WTC11 (cell line): ENCODE results near the gene CCDC136. TPM values are rescaled to one million over a fixed set of nuclear protein-coding genes. Genes with fewer than 3 reads are reported as not detected.
A peak's percentile ranks its signal among the peaks of the same experiment; 100 is the strongest.

ENCODE experiments used
- ATAC-seq: fragments of 200-7000 bp; cut with Tn5 transposase; 2 replicates; pipeline ENCODE4 v1.10.0; 2021; ENCODE audit warnings: mild to moderate bottlenecking, moderate library complexity
- CTCF ChIA-PET: fragments of 300-600 bp; sonication (Branson Sonifier 250); formaldehyde crosslinking; loops from one replicate; lab custom pipeline; 2021; ENCODE audit warnings: antibody characterized with exemption; lab: Charles Lee
- POLR2A ChIA-PET: fragments of 350-600 bp; sonication (Branson Sonifier 250); formaldehyde crosslinking; loops from one replicate; lab custom pipeline; 2021; ENCODE audit warnings: antibody characterized with exemption; lab: Charles Lee
- DNase-seq: peaks from one replicate; pipeline ENCODE4 v3.0.0; 2021; ENCODE audit warnings: low spot score
- H3K27ac Mint-ChIP-seq: 2 replicates; pipeline ENCODE4 v1.8.0; 2021; ENCODE audit warnings: mixed read lengths
- H3K27me3 Mint-ChIP-seq: 2 replicates; pipeline ENCODE4 v1.8.0; 2021; ENCODE audit warnings: low read depth, mild to moderate bottlenecking, moderate library complexity, mixed read lengths
- H3K36me3 Mint-ChIP-seq: 2 replicates; pipeline ENCODE4 v1.8.0; 2021; ENCODE audit warnings: mixed read lengths
- H3K4me1 Mint-ChIP-seq: 2 replicates; pipeline ENCODE4 v1.8.0; 2022; ENCODE audit warnings: mixed read lengths
- H3K4me3 Mint-ChIP-seq: 2 replicates; pipeline ENCODE4 v1.8.0; 2021; ENCODE audit warnings: mild to moderate bottlenecking, moderate library complexity, mixed read lengths
- H3K9me3 Mint-ChIP-seq: 2 replicates; pipeline ENCODE4 v1.8.0; 2021; ENCODE audit warnings: mixed read lengths
- CREB1 ChIP-seq: sonication (generic); formaldehyde crosslinking; IDR thresholded peaks from 2 replicates; pipeline ENCODE4 v1.8.0; 2023; ENCODE audit warnings: mild to moderate bottlenecking, missing genetic modification reagents
- E2F4 ChIP-seq: sonication (generic); formaldehyde crosslinking; IDR thresholded peaks from 2 replicates; pipeline ENCODE4 v1.8.1; 2022; ENCODE audit warnings: low read depth, mild to moderate bottlenecking, moderate library complexity, missing genetic modification reagents, borderline replicate concordance
- E2F5 ChIP-seq: sonication (generic); formaldehyde crosslinking; IDR thresholded peaks from 2 replicates; pipeline ENCODE4 v1.8.1; 2022; ENCODE audit warnings: mild to moderate bottlenecking, moderate library complexity, missing genetic modification reagents
- ELF4 ChIP-seq: sonication (generic); formaldehyde crosslinking; IDR thresholded peaks from 2 replicates; pipeline ENCODE4 v1.8.1; 2022; ENCODE audit warnings: low read depth, mild to moderate bottlenecking, moderate library complexity, missing genetic modification reagents
- FOXP1 ChIP-seq: sonication (generic); formaldehyde crosslinking; IDR thresholded peaks from 2 replicates; pipeline ENCODE4 v1.8.0; 2022; ENCODE audit warnings: missing genetic modification reagents, mild to moderate bottlenecking, moderate library complexity, borderline replicate concordance
- FOXP4 ChIP-seq: sonication (generic); formaldehyde crosslinking; IDR thresholded peaks from 2 replicates; pipeline ENCODE4 v1.8.0; 2022; ENCODE audit warnings: mild to moderate bottlenecking, missing genetic modification reagents
- GABPB1 ChIP-seq: sonication (generic); formaldehyde crosslinking; IDR thresholded peaks from 2 replicates; pipeline ENCODE4 v1.8.1; 2023; ENCODE audit warnings: mild to moderate bottlenecking, missing genetic modification reagents
- HMGA2 ChIP-seq: fragments of 250-450 bp; sonication (Bioruptor Pico); IDR thresholded peaks from 2 replicates; pipeline ENCODE4 v1.4.0; 2021; ENCODE audit warnings: mild to moderate bottlenecking, moderate library complexity
- MAX ChIP-seq: sonication (generic); formaldehyde crosslinking; IDR thresholded peaks from 2 replicates; pipeline ENCODE4 v1.8.0; 2022; ENCODE audit warnings: mild to moderate bottlenecking, missing genetic modification reagents
- NFATC4 ChIP-seq: fragments of 250-450 bp; sonication (Bioruptor Pico); IDR thresholded peaks from 2 replicates; pipeline ENCODE4 v1.9.0; 2021; ENCODE audit warnings: mild to moderate bottlenecking
- SMAD3 ChIP-seq: sonication (generic); formaldehyde crosslinking; IDR thresholded peaks from 2 replicates; pipeline ENCODE4 v1.8.0; 2022; ENCODE audit warnings: missing genetic modification reagents, mild to moderate bottlenecking, borderline replicate concordance
- SMAD4 ChIP-seq: sonication (generic); formaldehyde crosslinking; IDR thresholded peaks from 2 replicates; pipeline ENCODE4 v1.8.0; 2022; ENCODE audit warnings: mild to moderate bottlenecking, missing genetic modification reagents
- TCF7 ChIP-seq: sonication (generic); formaldehyde crosslinking; IDR thresholded peaks from 2 replicates; pipeline ENCODE4 v1.8.0; 2022; ENCODE audit warnings: mild to moderate bottlenecking, low read depth, missing genetic modification reagents, moderate library complexity
- TP53 ChIP-seq: sonication (generic); formaldehyde crosslinking; IDR thresholded peaks from 2 replicates; pipeline ENCODE4 v1.8.1; 2023; ENCODE audit warnings: mild to moderate bottlenecking, missing genetic modification reagents
- ZNF232 ChIP-seq: sonication (generic); formaldehyde crosslinking; IDR thresholded peaks from 2 replicates; pipeline ENCODE4 v1.8.0; 2022; ENCODE audit warnings: mild to moderate bottlenecking, missing genetic modification reagents
- ZNF396 ChIP-seq: fragments of 250-450 bp; sonication (Bioruptor Pico); IDR thresholded peaks from 2 replicates; pipeline ENCODE4 v1.8.0; 2021; ENCODE audit warnings: mild to moderate bottlenecking, moderate library complexity, borderline replicate concordance
- ZNF416 ChIP-seq: fragments of 250-450 bp; sonication (Bioruptor Pico); IDR thresholded peaks from 2 replicates; pipeline ENCODE4 v1.9.0; 2021; ENCODE audit warnings: mild to moderate bottlenecking, inconsistent platforms
- ZNF423 ChIP-seq: fragments of 250-450 bp; sonication (Bioruptor Pico); IDR thresholded peaks from 2 replicates; pipeline ENCODE4 v2.1.2; 2022; ENCODE audit warnings: mild to moderate bottlenecking, moderate library complexity
- total RNA-seq: library from RNA; stranded (reverse); gene quantifications from 3 replicates; pipeline ENCODE4 v1.2.3, GENCODE V29; 2021
- TF ChIP-seq, protein P1 (sequence below): sonication (generic); formaldehyde crosslinking; conservative IDR thresholded peaks from 2 replicates; pipeline ENCODE4 v1.8.1; 2022; ENCODE audit warnings: mild to moderate bottlenecking, missing genetic modification reagents
- TF ChIP-seq, protein P2 (sequence below): fragments of 250-450 bp; sonication (Bioruptor Pico); IDR thresholded peaks from 2 replicates; pipeline ENCODE4 v1.9.0; 2021; ENCODE audit warnings: mild to moderate bottlenecking
- TF ChIP-seq, protein P3 (sequence below): sonication (generic); formaldehyde crosslinking; IDR thresholded peaks from 2 replicates; pipeline ENCODE4 v1.8.0; 2023; ENCODE audit warnings: missing genetic modification reagents, mild to moderate bottlenecking, borderline replicate concordance
- TF ChIP-seq, protein P4 (sequence below): sonication (generic); formaldehyde crosslinking; IDR thresholded peaks from 2 replicates; pipeline ENCODE4 v1.8.1; 2023; ENCODE audit warnings: mild to moderate bottlenecking, missing genetic modification reagents, moderate library complexity

Gene CCDC136
- total RNA-seq, 1 experiment from 2014 or later, result 51.0 TPM

DNA sequence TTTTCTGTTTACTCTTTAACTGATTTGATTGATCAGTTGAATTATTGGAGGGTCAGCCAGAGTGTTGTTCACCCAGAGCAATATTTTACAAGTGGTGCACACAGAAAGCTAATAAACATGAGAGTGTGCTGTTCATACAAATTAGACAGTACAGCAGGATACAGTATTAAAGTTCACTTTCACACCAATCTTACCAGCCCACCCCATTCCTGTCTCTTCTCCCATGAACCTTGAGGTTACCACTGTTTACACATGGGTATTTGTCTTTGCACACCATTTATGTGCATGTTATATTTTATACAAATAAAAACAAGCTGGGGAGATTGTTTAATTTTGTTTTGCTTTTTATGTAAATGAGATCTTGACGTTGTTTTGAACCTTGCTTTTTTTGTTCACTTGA, 46.1 kb upstream of the CCDC136 start:
- DNase-seq, result no peak
- peaks cover 11% of the 10 kb centered on the region; the same call in 1 of the 2 replicates for H3K4me1 Mint-ChIP-seq
- POLR2A ChIA-PET, result no interaction called here
- H3K9me3 Mint-ChIP-seq, result no peaks in the 10 kb centered on the region
- CTCF ChIA-PET, result no interaction called here
- no peaks in the 10 kb centered on the region for H3K27me3 Mint-ChIP-seq
- peaks cover 37% of the 10 kb centered on the region for H3K36me3 Mint-ChIP-seq
- no peak overlapping the region for H3K4me3 Mint-ChIP-seq
- ATAC-seq, result no peak
- H3K27ac Mint-ChIP-seq, result no peak overlapping the region
- TF ChIP-seq ZNF396 (CRISPR knock-in tag) (no peak), SMAD3 (CRISPR knock-in tag) (no peak), E2F4 (CRISPR knock-in tag) (no peak), TP53 (CRISPR knock-in tag) (no peak), FOXP4 (CRISPR knock-in tag) (no peak), ZNF423 (CRISPR knock-in tag) (no peak), E2F5 (CRISPR knock-in tag) (no peak), TCF7 (CRISPR knock-in tag) (no peak), HMGA2 (CRISPR knock-in tag) (no peak), GABPB1 (CRISPR knock-in tag) (no peak), SMAD4 (CRISPR knock-in tag) (no peak), ELF4 (CRISPR knock-in tag) (no peak), FOXP1 (CRISPR knock-in tag) (no peak), NFATC4 (CRISPR knock-in tag) (no peak), ZNF232 (CRISPR knock-in tag) (no peak)
- TF ChIP-seq, protein P1, sequence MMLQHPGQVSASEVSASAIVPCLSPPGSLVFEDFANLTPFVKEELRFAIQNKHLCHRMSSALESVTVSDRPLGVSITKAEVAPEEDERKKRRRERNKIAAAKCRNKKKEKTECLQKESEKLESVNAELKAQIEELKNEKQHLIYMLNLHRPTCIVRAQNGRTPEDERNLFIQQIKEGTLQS, result no peak
- TF ChIP-seq, protein P2, sequence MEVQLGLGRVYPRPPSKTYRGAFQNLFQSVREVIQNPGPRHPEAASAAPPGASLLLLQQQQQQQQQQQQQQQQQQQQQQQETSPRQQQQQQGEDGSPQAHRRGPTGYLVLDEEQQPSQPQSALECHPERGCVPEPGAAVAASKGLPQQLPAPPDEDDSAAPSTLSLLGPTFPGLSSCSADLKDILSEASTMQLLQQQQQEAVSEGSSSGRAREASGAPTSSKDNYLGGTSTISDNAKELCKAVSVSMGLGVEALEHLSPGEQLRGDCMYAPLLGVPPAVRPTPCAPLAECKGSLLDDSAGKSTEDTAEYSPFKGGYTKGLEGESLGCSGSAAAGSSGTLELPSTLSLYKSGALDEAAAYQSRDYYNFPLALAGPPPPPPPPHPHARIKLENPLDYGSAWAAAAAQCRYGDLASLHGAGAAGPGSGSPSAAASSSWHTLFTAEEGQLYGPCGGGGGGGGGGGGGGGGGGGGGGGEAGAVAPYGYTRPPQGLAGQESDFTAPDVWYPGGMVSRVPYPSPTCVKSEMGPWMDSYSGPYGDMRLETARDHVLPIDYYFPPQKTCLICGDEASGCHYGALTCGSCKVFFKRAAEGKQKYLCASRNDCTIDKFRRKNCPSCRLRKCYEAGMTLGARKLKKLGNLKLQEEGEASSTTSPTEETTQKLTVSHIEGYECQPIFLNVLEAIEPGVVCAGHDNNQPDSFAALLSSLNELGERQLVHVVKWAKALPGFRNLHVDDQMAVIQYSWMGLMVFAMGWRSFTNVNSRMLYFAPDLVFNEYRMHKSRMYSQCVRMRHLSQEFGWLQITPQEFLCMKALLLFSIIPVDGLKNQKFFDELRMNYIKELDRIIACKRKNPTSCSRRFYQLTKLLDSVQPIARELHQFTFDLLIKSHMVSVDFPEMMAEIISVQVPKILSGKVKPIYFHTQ (CRISPR knock-in tag), result no peak
- TF ChIP-seq, all 79 proteins: peak for 0

DNA sequence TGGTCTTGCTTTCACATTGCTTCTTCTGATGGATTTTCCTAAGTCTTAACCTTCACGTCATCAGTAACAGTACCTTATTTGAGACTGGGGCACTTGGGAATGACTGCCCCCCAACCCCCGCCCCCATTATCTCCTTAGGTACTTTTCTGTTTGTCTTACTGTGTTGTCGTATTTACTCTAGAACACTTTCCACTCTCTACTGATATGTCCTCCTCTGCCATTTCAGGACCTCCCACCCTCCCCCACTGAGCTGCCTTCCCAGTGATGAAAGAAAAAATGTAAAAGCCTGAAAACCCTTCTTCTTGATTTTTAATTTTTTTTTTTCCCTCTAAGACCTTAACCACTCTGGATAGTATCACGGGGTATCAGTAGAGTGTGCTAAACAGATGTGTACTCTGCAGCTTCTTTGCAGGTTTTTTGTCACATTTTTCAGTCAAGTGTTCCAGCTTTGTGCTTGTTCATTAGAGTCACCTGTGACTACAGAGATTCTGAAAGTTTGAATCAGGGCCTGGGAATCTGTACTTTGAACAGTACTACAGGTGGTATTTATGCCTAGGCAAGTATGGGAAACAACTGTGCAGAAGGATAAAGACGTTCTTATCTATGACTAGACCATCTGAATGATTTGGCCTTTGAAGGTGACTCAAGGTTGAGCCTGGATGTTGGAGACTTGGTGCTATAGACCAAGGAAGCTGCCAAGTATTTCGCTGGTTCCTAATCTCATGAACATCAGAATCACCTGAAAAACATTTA, 44.3 kb upstream of the CCDC136 start:
- H3K36me3 Mint-ChIP-seq, result peaks cover 38% of the 10 kb centered on the region
- CTCF ChIA-PET, result no interaction called here
- ATAC-seq, result no peak
- H3K9me3 Mint-ChIP-seq, result no peaks in the 10 kb centered on the region
- H3K27ac Mint-ChIP-seq, result peak overlapping the region; percentile 73
- POLR2A ChIA-PET, result no interaction called here
- no peaks in the 10 kb centered on the region for H3K27me3 Mint-ChIP-seq
- H3K4me1 Mint-ChIP-seq, result no peaks in the 10 kb centered on the region
- no peak for DNase-seq
- no peak overlapping the region for H3K4me3 Mint-ChIP-seq
- TF ChIP-seq, protein P3, sequence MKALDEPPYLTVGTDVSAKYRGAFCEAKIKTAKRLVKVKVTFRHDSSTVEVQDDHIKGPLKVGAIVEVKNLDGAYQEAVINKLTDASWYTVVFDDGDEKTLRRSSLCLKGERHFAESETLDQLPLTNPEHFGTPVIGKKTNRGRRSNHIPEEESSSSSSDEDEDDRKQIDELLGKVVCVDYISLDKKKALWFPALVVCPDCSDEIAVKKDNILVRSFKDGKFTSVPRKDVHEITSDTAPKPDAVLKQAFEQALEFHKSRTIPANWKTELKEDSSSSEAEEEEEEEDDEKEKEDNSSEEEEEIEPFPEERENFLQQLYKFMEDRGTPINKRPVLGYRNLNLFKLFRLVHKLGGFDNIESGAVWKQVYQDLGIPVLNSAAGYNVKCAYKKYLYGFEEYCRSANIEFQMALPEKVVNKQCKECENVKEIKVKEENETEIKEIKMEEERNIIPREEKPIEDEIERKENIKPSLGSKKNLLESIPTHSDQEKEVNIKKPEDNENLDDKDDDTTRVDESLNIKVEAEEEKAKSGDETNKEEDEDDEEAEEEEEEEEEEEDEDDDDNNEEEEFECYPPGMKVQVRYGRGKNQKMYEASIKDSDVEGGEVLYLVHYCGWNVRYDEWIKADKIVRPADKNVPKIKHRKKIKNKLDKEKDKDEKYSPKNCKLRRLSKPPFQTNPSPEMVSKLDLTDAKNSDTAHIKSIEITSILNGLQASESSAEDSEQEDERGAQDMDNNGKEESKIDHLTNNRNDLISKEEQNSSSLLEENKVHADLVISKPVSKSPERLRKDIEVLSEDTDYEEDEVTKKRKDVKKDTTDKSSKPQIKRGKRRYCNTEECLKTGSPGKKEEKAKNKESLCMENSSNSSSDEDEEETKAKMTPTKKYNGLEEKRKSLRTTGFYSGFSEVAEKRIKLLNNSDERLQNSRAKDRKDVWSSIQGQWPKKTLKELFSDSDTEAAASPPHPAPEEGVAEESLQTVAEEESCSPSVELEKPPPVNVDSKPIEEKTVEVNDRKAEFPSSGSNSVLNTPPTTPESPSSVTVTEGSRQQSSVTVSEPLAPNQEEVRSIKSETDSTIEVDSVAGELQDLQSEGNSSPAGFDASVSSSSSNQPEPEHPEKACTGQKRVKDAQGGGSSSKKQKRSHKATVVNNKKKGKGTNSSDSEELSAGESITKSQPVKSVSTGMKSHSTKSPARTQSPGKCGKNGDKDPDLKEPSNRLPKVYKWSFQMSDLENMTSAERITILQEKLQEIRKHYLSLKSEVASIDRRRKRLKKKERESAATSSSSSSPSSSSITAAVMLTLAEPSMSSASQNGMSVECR (CRISPR knock-in tag), result no peak
- TF ChIP-seq ZNF416 (CRISPR knock-in tag) (no peak), MAX (CRISPR knock-in tag) (no peak), ZNF423 (CRISPR knock-in tag) (no peak), CREB1 (CRISPR knock-in tag) (no peak)
- TF ChIP-seq, protein P4, sequence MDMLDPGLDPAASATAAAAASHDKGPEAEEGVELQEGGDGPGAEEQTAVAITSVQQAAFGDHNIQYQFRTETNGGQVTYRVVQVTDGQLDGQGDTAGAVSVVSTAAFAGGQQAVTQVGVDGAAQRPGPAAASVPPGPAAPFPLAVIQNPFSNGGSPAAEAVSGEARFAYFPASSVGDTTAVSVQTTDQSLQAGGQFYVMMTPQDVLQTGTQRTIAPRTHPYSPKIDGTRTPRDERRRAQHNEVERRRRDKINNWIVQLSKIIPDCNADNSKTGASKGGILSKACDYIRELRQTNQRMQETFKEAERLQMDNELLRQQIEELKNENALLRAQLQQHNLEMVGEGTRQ (CRISPR knock-in tag), result no peak
